Measurements from ENCODE around the gene FAM118B.
A peak's percentile ranks its signal among the peaks of the same experiment; 100 is the strongest.
"Not testable (repeated sequence)": the region's sequence is repeated elsewhere in the genome, so short reads cannot be mapped to it uniquely, and the experiment has no call there.

The FAM118B gene

GRCh38 chr11:126279191-126279590, 67.6 kb downstream of the FAM118B start:
- DNase-seq: no peak

DNA sequence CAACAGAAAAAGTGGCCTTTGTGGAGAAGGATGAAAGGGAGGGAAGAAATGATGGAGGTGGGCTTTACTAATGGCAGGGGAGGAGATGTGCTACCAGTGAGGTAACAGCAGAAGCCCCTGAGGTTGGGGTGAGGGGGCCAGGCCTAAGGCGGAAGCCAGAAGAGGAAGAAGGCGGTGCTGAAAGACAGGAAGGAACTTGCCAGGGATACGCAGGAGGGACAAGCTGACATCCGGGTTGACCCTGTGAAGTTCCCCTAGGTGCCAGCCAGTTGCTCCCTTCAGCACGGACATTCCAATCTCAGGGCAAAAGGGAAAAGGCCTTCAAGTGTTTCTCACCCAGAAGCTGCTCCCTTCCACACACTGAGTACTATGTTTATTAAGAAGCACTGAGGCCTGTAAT, 69.0 kb downstream of the FAM118B start:
- DNase-seq: no peak

- DNase-seq: no peak
Measured at GRCh38 chr11:126281245-126281644, 69.7 kb downstream of the FAM118B start.

GRCh38 chr11:126281666-126282175, 70.1 kb downstream of the FAM118B start:
- no peak for DNase-seq

GRCh38 chr11:126282361-126282735, 70.8 kb downstream of the FAM118B start:
- DNase-seq: no peak

GRCh38 chr11:126282736-126283591, 71.4 kb downstream of the FAM118B start, which contains the start of gene TIRAP:
TSS of gene TIRAP (plus strand) at chr11:126283093. CDS start at chr11:126290895, 7,802 bp downstream.
- peak; percentile 31 for DNase-seq

DNA sequence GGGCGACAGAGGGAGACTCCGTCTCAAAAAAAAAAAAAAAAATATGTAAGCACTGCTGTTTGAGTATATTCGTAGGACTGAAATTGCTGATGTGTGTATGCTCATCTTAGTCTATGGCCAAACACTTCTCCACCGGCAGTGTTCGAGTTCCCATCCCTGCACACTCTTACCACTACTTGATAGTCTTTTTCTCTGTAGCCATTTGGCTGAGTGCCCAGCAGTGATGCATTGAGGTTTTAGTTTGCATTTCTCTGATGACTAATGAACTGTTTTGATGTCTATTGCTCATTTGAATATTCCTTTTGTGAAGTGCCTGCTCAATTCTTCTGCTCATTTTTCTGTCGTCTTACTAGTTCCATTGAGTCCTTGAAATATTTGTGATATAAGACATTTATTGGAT, 73.2 kb downstream of the FAM118B start:
- DNase-seq: no peak

- no peak for DNase-seq
Measured at GRCh38 chr11:126288237-126288636, 76.7 kb downstream of the FAM118B start.

GRCh38 chr11:126290887-126291286, 79.3 kb downstream of the FAM118B start:
- DNase-seq: no peak

DNA sequence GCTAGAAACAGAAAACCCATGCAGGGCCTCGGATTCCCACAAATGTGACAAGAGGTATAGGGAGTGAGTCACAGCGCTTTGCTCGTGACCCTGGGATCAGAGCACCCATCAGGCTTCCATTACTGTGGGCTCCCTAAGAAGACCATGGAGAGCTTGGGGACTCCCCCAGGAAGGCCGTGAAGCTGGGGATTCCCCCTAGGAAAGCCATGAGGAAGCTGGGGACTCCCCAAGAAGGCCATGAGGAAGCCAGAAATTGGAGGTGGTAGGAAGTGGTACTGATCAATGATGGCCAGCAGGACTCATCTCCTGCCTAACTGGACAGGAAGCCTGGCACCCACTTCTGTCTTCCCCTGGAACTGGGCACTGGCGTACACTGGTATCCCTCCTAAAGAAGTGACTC, 82.1 kb downstream of the FAM118B start:
- no peak for DNase-seq

- no peak for DNase-seq
Measured at GRCh38 chr11:126297004-126297403, 85.4 kb downstream of the FAM118B start.

DNA sequence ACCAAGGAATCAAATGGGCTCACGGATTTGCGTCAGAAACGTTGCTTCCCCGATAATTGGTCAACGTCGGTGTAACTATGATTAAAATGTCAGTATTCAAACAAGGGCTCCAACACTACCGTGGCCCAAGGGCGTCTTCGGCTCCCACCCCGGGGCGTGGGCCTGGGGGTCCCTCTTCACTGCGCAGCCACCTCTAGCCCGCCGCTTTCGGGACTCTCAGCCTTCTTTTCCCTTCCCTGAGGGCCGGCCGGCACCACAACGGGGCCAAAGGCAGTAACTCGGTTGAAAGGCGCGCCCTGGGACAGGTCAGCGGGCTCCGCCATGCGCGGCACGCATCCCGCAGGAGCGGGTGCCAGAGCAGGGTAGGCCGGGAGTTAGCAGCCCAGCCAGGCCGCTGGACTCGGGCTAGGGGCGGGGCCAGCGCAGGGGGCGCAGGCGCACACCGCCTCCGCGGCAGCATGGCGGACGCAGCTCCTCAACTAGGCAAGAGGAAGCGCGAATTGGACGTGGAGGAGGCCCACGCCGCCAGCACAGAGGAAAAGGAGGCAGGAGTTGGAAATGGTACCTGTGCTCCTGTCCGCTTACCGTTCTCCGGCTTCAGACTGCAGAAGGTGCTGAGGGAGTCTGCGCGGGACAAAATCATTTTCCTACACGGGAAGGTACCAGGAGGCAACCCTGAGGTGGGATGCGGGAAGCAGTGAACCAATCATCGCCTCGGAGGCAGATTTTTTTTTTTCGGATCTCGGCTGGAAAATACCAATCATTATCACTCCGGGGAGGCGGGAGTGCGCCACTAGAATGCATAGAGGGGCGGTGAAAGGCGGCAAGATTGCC, 92.3 kb downstream of the FAM118B start, which contains the start of gene DCPS:
Gene DCPS, plus strand, starts transcription at position 438 of the 834 bp plus-strand sequence. Its CDS starts 21 bp downstream, at position 459.
- DNase-seq: peak; percentile 98

DNA sequence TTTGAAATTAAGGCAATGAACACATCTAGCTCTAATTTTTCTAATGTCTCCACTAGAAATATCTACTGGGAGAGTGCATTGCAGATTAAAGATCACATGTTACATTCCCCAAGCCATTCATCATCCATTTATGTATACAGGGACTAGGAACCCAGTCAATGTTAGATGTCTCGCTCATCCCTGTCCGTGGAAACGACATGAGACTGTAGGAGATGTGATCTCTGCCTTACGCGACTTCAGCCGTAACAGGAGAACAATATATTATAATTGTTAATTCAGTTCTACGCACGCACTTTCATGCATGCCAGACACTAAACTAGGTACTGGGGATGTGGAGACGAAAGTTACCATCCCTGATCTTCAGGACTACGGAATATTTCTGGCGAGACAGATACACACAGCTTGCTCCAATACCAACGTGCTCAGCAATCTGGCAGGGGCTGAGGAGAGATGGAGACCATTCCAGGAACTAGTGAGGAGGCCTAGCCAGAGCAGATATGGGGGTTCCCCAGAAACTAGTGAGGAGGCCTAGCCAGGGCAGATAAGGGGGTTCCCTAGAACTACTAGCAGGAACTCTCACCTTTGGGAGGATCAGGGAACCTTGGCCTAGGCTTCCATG, 93.0 kb downstream of the FAM118B start:
- peak; percentile 7 for DNase-seq

DNA sequence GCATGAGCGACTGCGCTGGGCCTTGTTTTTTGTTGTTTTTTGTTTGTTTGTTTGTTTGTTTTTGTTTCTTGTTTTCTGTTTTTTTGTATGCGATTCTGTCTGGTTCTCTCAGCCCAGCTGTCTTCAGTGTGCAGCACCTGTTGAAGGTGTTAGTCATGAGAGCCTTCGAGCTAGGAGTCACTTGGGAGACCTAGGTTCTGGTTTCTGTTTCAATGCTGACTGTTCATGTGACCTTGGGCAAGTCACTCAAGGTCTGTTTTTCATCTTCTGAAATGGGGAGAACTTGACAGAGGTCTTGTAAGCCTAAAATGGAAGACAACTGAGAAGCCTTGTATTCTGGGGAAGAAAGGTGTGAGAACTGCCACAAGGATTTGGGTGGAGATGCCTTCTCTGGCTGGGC, 94.1 kb downstream of the FAM118B start:
- no peak for DNase-seq

- DNase-seq: no peak
Measured at GRCh38 chr11:126307706-126308105, 96.1 kb downstream of the FAM118B start.

DNA sequence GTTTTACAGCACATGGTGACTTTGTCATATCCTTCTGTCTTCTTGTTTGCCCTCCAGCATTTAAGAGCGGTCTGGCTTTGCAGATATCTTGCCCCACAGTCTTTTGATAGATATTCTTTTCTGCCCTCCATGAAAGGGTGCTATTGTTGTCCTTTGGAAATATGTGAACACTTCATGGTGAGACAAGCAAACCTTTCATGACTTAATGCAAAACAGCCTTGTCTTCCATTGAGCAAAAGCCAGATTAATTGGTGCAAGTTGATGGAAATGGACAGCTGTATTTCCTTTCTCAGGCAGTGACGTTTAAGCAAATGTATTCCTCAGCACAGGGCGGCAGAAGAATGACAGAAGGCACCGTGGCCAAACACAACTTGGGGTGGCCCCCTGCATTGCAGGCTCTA, 96.7 kb downstream of the FAM118B start:
- no peak for DNase-seq

DNA sequence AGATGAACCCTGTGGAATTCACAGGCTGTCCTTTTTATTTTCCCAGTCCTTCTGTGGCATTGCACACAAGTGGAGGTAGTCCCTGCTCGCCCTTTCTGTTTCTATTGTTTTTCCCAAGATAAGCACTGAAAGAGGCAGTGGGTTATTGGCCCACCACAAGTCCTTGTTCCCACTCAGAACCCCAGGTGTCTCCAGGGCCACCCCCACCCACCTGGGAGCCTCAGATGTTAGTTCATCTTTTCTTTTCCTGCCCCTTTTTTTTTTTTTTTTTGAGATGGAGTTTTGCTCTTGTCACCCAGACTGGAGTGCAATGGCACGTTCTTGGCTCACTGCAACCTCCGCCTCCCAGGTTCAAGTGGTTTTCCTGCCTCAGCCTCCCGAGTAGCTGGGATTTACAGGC, 97.2 kb downstream of the FAM118B start:
- not testable (repeated sequence) for DNase-seq

DNA sequence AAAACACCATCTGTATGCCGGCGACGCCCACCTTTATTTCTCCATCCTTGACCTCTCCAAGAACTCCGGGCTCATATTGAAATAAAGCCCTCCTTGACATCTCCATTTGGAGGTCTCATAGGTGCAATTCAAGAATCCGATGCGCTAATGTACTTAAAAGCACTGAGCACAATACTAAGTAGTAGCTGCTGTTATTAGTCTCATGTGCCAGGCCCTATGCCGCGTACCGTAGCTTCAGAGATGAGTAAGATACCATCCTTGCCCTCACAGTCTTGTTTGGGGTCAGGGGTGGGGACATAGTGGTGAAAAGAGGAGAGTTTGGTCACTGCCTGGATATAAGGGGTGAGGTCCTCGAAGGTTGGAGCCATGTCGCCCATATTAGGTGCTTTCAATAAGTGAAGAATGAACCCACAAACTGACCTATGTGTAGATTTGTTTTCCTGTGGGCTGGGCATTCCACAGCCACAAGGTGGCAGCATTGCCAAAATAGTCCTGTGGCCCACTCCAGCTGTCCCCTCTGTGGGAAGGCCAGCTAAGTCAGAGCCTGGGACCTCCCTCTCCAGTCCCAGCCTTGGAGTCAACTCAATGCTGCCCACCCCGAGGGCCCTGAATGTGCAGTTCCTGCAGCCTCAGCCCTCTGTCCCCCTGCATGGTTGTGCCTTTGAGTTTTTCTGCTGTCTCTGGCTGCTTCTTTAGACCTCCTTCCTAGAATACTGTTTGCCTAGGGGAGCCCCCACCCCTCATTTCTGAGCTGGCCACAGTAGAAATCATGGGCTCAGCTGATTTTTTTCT, 98.8 kb downstream of the FAM118B start:
- DNase-seq: no peak

GRCh38 chr11:126310992-126311310, 99.4 kb downstream of the FAM118B start:
- DNase-seq: no peak

GRCh38 chr11:126311401-126312291, 100.1 kb downstream of the FAM118B start:
- DNase-seq: no peak

Measured in NCI-H1417 treated with DMSO at 0.1 percent for 48 hours (cell line).